ENCODE data around the gene EME1.
"Not testable (repeated sequence)": the region's sequence is repeated elsewhere in the genome, so short reads cannot be mapped to it uniquely, and the experiment has no call there.

Gene EME1

GRCh38 chr17:50426814-50427787, 54.1 kb downstream of the EME1 start:
- DNase-seq, result peak; percentile 20

- DNase-seq, result not testable (repeated sequence)
These were observed 55.1 kb downstream of the EME1 start for GRCh38 chr17:50428126-50428525.

GRCh38 chr17:50428831-50429424, 55.9 kb downstream of the EME1 start:
- no peak for DNase-seq

GRCh38 chr17:50429793-50430192, 56.8 kb downstream of the EME1 start:
- no peak for DNase-seq
